GM12865 (cell line): ENCODE measurements around the gene MAGI3.

Experiments used
- DNase-seq: peaks from one replicate; pipeline ENCODE4 v3.0.0; 2010; ENCODE audit warnings: low read depth
- H3K4me3 ChIP-seq: 2 replicates; pipeline ENCODE4 v1.5.1; 2011; ENCODE audit warnings: mild to moderate bottlenecking, low read depth, low read length, control low read depth
- CTCF ChIP-seq: IDR thresholded peaks from 2 replicates; pipeline ENCODE4 v1.5.1; 2011; ENCODE audit warnings: low read length, control low read depth, low read depth, inconsistent platforms; ENCODE audit not compliant: insufficient read depth; ENCODE audit errors: missing control alignments

MAGI3 gene

GRCh38 chr1:113616156-113616555 is 225.8 kb downstream of the MAGI3 start:
- no peak overlapping the region for H3K4me3 ChIP-seq
- no peak for TF ChIP-seq CTCF
- DNase-seq, result no peak

- no peak overlapping the region for H3K4me3 ChIP-seq
- no peak for DNase-seq
- no peak for TF ChIP-seq CTCF
Observed at GRCh38 chr1:113617438-113618141, 227.3 kb downstream of the MAGI3 start.

- H3K4me3 ChIP-seq, result no peak overlapping the region
- DNase-seq, result no peak
- no peak for TF ChIP-seq CTCF
Observed at GRCh38 chr1:113628997-113629396, 238.7 kb downstream of the MAGI3 start.

- no peak for DNase-seq
- TF ChIP-seq CTCF, result no peak
Observed at GRCh38 chr1:113630340-113631327, 240.3 kb downstream of the MAGI3 start.

GRCh38 chr1:113641396-113641795 is 251.1 kb downstream of the MAGI3 start:
- H3K4me3 ChIP-seq, result no peak overlapping the region
- no peak for DNase-seq
- TF ChIP-seq CTCF, result no peak

More at GRCh38 chr1:113630340-113631327, 240.3 kb downstream of the MAGI3 start:
- H3K4me3 ChIP-seq, result no peak overlapping the region

- no peak for DNase-seq
- H3K4me3 ChIP-seq, result no peak overlapping the region
- no peak for TF ChIP-seq CTCF
Observed at GRCh38 chr1:113647164-113647563, 256.8 kb downstream of the MAGI3 start.
